ENCODE data around the gene PDE8B. TPM values are rescaled to one million over a fixed set of nuclear protein-coding genes. Genes with fewer than 3 reads are reported as not detected.

The PDE8B gene
- total RNA-seq, 6 donors from 2014 or later: 5.8 to 21.9 (median 9.7) TPM

GRCh38 chr5:77353251-77353650, 142.8 kb downstream of the PDE8B start:
- no peaks in the 10 kb centered on the region for H3K36me3 ChIP-seq
- DNase-seq (no peak), ATAC-seq (ENCODE audit: low FRiP score in 2 of 2) (no peak)
- H3K4me1 ChIP-seq: no peaks in the 10 kb centered on the region
- H3K9me3 ChIP-seq: no peaks in the 10 kb centered on the region
- no peak overlapping the region for H3K27ac ChIP-seq
- no peak overlapping the region for H3K4me3 ChIP-seq
- WGBS, 2 donors: 93 to 98% methylated on average over 4 of the region's 4 CpGs
- H3K27me3 ChIP-seq: no peaks in the 10 kb centered on the region
- TF ChIP-seq POLR2AphosphoS5 (IDR thresholded peaks at IDR 0.05): no peak
- TF ChIP-seq EP300 (IDR thresholded peaks at IDR 0.05): no peak
- no peak for TF ChIP-seq POLR2A (IDR thresholded peaks at IDR 0.05)
- no peak for TF ChIP-seq CTCF (IDR thresholded peaks at IDR 0.05)

DNA sequence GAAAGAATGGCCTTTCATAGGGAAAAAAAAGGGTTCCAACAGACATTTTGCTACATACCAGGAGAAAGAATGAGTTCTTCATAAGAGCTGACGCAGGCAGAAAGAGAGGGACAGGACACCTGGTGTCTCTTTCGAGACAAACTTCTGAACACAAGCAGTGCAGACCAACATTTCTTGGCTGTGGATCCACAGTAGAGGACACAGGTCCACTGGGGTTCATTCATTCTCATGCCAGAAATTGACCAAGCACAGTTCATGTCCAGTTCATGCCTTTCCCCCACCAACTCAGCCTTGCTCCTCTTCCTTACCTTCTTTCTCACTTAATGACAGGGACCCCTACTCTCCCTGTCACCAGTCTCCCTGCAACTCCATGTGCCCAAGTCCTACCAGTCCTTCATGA, 144.0 kb downstream of the PDE8B start:
- no peaks in the 10 kb centered on the region for H3K9me3 ChIP-seq
- H3K36me3 ChIP-seq: no peaks in the 10 kb centered on the region
- WGBS, 2 donors: 93 to 100% methylated on average over 2 of the region's 2 CpGs
- no peak overlapping the region for H3K4me3 ChIP-seq
- H3K27me3 ChIP-seq: no peaks in the 10 kb centered on the region
- TF ChIP-seq POLR2A (IDR thresholded peaks at IDR 0.05): no peak
- no peak for TF ChIP-seq EP300 (IDR thresholded peaks at IDR 0.05)
- no peak for TF ChIP-seq CTCF (IDR thresholded peaks at IDR 0.05)
- TF ChIP-seq POLR2AphosphoS5 (IDR thresholded peaks at IDR 0.05): no peak
- no peak for ATAC-seq (ENCODE audit: low FRiP score in 2 of 2)
- DNase-seq: no peak
- no peak overlapping the region for H3K27ac ChIP-seq
- H3K4me1 ChIP-seq: no peaks in the 10 kb centered on the region

- H3K9me3 ChIP-seq: no peaks in the 10 kb centered on the region
- no peaks in the 10 kb centered on the region for H3K36me3 ChIP-seq
- no peak overlapping the region for H3K27ac ChIP-seq
- ATAC-seq (ENCODE audit: low FRiP score in 2 of 2) (no peak), DNase-seq (no peak)
- no peaks in the 10 kb centered on the region for H3K4me1 ChIP-seq
- no peak overlapping the region for H3K4me3 ChIP-seq
- WGBS, 2 donors: 84 to 98% methylated on average over 7 of the region's 7 CpGs
- TF ChIP-seq CTCF (IDR thresholded peaks at IDR 0.05) (no peak), POLR2A (IDR thresholded peaks at IDR 0.05) (no peak), POLR2AphosphoS5 (IDR thresholded peaks at IDR 0.05) (no peak)
- H3K27me3 ChIP-seq: no peaks in the 10 kb centered on the region
These were observed 144.6 kb downstream of the PDE8B start for GRCh38 chr5:77355080-77355479.

GRCh38 chr5:77355751-77356150, 145.3 kb downstream of the PDE8B start:
- TF ChIP-seq POLR2A (IDR thresholded peaks at IDR 0.05) (no peak), EP300 (IDR thresholded peaks at IDR 0.05) (no peak), POLR2AphosphoS5 (IDR thresholded peaks at IDR 0.05) (no peak), CTCF (IDR thresholded peaks at IDR 0.05) (no peak)
- Histone ChIP-seq H3K27me3 (no peaks in the 10 kb centered on the region), H3K9me3 (no peaks in the 10 kb centered on the region), H3K27ac (no peak overlapping the region), H3K36me3 (no peaks in the 10 kb centered on the region), H3K4me1 (no peaks in the 10 kb centered on the region), H3K4me3 (no peak overlapping the region)
- ATAC-seq (ENCODE audit: low FRiP score in 2 of 2) (no peak), DNase-seq (no peak)

- Histone ChIP-seq H3K36me3 (no peaks in the 10 kb centered on the region), H3K27me3 (no peaks in the 10 kb centered on the region), H3K4me3 (no peak overlapping the region), H3K9me3 (no peaks in the 10 kb centered on the region), H3K27ac (no peak overlapping the region), H3K4me1 (no peaks in the 10 kb centered on the region)
- TF ChIP-seq POLR2A (IDR thresholded peaks at IDR 0.05) (no peak), EP300 (IDR thresholded peaks at IDR 0.05) (no peak)
- DNase-seq: no peak
- ATAC-seq (ENCODE audit: low FRiP score in 2 of 2): no peak
- 59 to 66% methylated on average over 3 of the region's 3 CpGs for WGBS, 2 donors
These were observed 146.3 kb downstream of the PDE8B start for GRCh38 chr5:77356740-77357139.
